Gastroesophageal sphincter (tissue), 4 donors: ENCODE measurements around the gene OR8B8. TPM values are rescaled to one million over a fixed set of nuclear protein-coding genes. Genes with fewer than 3 reads are reported as not detected.
"Not testable (repeated sequence)": the region's sequence is repeated elsewhere in the genome, so short reads cannot be mapped to it uniquely, and the experiment has no call there.

ENCODE experiments used
- ATAC-seq: fragments of 150-250 bp; one replicate; pipeline ENCODE4 v1.9.1; 2016; ENCODE audit warnings: mild to moderate bottlenecking, moderate library complexity
- H3K27ac ChIP-seq, 4 donors: fragments of 200-600 bp; sonication (generic) in 3 of 4; 1 replicate in 3 of 4; 2 replicates in 1 of 4; pipeline ENCODE4 v1.5.1; 2016 to 2019
- H3K27me3 ChIP-seq: fragments of 200-600 bp; sonication (generic); one replicate; pipeline ENCODE4 v1.5.1; 2019
- H3K36me3 ChIP-seq, 2 donors: fragments of 200-600 bp; sonication (generic); one replicate each; pipeline ENCODE4 v1.5.1; 2019; ENCODE audit warnings: control low read depth in 1 of 2
- H3K4me1 ChIP-seq, 3 donors: fragments of 200-600 bp; sonication (generic); 1 replicate in 2 of 3; 2 replicates in 1 of 3; pipeline ENCODE4 v1.5.1; 2016 to 2019; ENCODE audit warnings: control low read depth in 2 of 3
- H3K4me3 ChIP-seq, 2 donors: fragments of 200-600 bp; sonication (generic); one replicate each; pipeline ENCODE4 v1.5.1; 2019; ENCODE audit warnings: mild to moderate bottlenecking in 1 of 2, moderate library complexity in 1 of 2
- H3K9me3 ChIP-seq, 3 donors: fragments of 200-600 bp; sonication (generic); one replicate each; pipeline ENCODE4 v1.5.1; 2017 to 2019; ENCODE audit warnings: control low read depth in 2 of 3
- CTCF ChIP-seq, 4 experiments: fragments of 200-600 bp in 2 of 4; fragments of 450-650 bp in 2 of 4; sonication (generic) in 1 of 4; IDR thresholded peaks; one replicate each; pipeline ENCODE4 v1.5.1; 2017 to 2019; ENCODE audit warnings: antibody characterized with exemption in 4 of 4, mild to moderate bottlenecking in 2 of 4, moderate library complexity in 2 of 4
- EP300 ChIP-seq: sonication (generic); formaldehyde crosslinking; IDR thresholded peaks from one replicate; pipeline ENCODE4 v1.6.1; 2017; ENCODE audit warnings: antibody characterized with exemption, mild to moderate bottlenecking
- POLR2A ChIP-seq, 2 donors: fragments of 450-650 bp; IDR thresholded peaks; one replicate each; pipeline ENCODE4 v1.6.1; 2017; ENCODE audit warnings: antibody characterized with exemption in 2 of 2, mild to moderate bottlenecking in 2 of 2, moderate library complexity in 1 of 2
- POLR2AphosphoS5 ChIP-seq: sonication (generic); formaldehyde crosslinking; IDR thresholded peaks from one replicate; pipeline ENCODE4 v1.6.1; 2017; ENCODE audit warnings: antibody characterized with exemption
- WGBS, 2 donors: methylation state at CpG; one replicate each; pipeline ENCODE4 v1.1.5; 2018; ENCODE audit warnings: low coverage in 1 of 2; 5-methylcytosine and 5-hydroxymethylcytosine counted together
- total RNA-seq, 4 donors: library from RNA; depleted of rRNA; stranded (reverse); fragments of >200 nt; gene quantifications; one replicate each; pipeline ENCODE4 v1.1.0, GENCODE V29; 2016

The OR8B8 gene
- total RNA-seq, 4 donors from 2014 or later: not detected

GRCh38 chr11:124463324-124463723 lies 17.8 kb upstream of the OR8B8 start:
- TF ChIP-seq EP300: no peak
- no peak for TF ChIP-seq POLR2A (IDR thresholded peaks at IDR 0.05)
- TF ChIP-seq POLR2AphosphoS5: no peak
- TF ChIP-seq CTCF (IDR thresholded peaks at IDR 0.05): no peak
- WGBS, 2 donors: 65 to 90% methylated on average over 2 of the region's 3 CpGs
- Histone ChIP-seq H3K27me3 (no peaks in the 10 kb centered on the region), H3K36me3 (no peaks in the 10 kb centered on the region), H3K9me3 (no peaks in the 10 kb centered on the region), H3K27ac (no peak overlapping the region), H3K4me1 (no peaks in the 10 kb centered on the region), H3K4me3 (no peak overlapping the region)
- ATAC-seq: no peak

DNA sequence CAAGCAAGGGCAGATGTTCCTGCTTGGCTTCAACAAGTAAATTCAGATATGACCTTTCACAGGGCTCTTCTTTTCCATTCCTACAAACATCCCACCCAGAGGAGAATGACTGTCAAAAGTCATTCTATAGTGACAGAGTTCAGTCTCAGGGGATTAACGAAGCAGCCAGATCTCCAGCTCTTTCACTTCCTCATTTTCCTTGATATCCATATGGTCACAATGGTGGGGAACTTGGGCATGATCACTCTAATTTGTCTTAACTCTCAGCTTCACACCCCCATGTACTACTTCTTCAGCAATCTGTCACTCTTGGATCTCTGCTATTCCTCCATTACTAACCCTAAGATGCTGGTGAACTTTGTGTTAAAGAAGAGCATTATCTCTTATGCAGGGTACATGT lies 15.0 kb upstream of the OR8B8 start:
- Histone ChIP-seq H3K4me3 (no peak overlapping the region), H3K36me3 (no peaks in the 10 kb centered on the region), H3K4me1 (no peaks in the 10 kb centered on the region), H3K9me3 (no peaks in the 10 kb centered on the region), H3K27me3 (no peaks in the 10 kb centered on the region), H3K27ac (no peak overlapping the region)
- TF ChIP-seq CTCF (IDR thresholded peaks at IDR 0.05) (no peak), EP300 (no peak), POLR2AphosphoS5 (no peak), POLR2A (IDR thresholded peaks at IDR 0.05) (no peak)
- no peak for ATAC-seq
- WGBS, 2 donors: 73% methylated on average over 1 of the region's 1 CpG; no CpG with 5 or more reads in 1 of the 2 donors

DNA sequence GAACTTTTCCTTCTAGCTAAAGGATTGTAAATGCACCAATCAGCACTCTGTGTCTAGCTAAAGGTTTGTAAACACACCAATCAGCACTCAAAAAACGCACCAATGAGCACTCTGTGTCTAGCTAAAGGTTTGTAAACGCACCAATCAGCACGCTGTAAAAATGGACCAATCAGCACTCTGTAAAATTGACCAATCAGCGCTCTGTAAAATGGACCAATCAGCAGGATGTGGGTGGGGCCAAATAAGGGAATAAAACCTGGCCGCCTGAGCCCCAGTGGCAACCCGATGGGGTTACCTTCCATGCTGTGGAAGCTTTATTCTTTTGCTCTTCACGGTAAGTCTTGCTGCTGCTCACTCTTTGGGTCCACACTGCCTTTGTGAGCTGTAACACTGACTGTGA lies 13.9 kb upstream of the OR8B8 start:
- not testable (repeated sequence) for H3K27ac ChIP-seq, H3K36me3 ChIP-seq, H3K27me3 ChIP-seq, H3K4me3 ChIP-seq, H3K9me3 ChIP-seq, H3K4me1 ChIP-seq, ATAC-seq
- WGBS, 2 donors: 50 to 75% methylated on average over 1 to 6 of the region's 7 CpGs

GRCh38 chr11:124454552-124454951 lies 9.1 kb upstream of the OR8B8 start:
- no peaks in the 10 kb centered on the region for H3K27me3 ChIP-seq
- H3K4me3 ChIP-seq: no peak overlapping the region
- no peak for ATAC-seq
- H3K36me3 ChIP-seq: no peaks in the 10 kb centered on the region
- TF ChIP-seq POLR2A (IDR thresholded peaks at IDR 0.05) (no peak), POLR2AphosphoS5 (no peak), CTCF (IDR thresholded peaks at IDR 0.05) (no peak), EP300 (no peak)
- H3K4me1 ChIP-seq: no peaks in the 10 kb centered on the region
- no peaks in the 10 kb centered on the region for H3K9me3 ChIP-seq
- WGBS, 2 donors: 59 to 69% methylated on average over 2 of the region's 2 CpGs
- no peak overlapping the region for H3K27ac ChIP-seq

DNA sequence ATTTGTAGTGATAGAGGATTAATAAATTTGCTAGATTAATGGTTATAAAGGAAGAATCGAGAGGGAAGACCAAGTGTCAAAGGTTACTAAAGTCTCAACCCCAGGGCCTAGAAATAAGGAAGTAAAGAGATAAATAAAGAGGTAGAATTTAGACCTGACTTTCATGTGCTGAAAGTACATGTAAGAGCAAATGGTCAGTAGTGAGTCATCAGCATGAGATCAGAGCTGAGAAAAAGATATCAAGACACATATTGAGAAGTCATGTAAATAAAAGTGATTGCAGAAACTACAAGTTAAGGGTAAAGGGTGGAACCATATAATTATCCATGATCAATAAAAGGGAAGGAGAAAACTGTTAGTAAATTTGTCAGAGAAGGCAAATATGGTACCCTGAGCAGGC lies 1.4 kb upstream of the OR8B8 start:
- ATAC-seq: no peak
- Histone ChIP-seq H3K27me3 (no peaks in the 10 kb centered on the region), H3K36me3 (no peaks in the 10 kb centered on the region), H3K4me3 (no peak overlapping the region), H3K4me1 (no peaks in the 10 kb centered on the region), H3K27ac (no peak overlapping the region), H3K9me3 (no peaks in the 10 kb centered on the region)
- 67 to 83% methylated on average over 1 of the region's 1 CpG for WGBS, 2 donors
- TF ChIP-seq POLR2AphosphoS5 (no peak), POLR2A (IDR thresholded peaks at IDR 0.05) (no peak), EP300 (no peak)

- TF ChIP-seq CTCF (IDR thresholded peaks at IDR 0.05): no peak
- no peak for TF ChIP-seq EP300
- no peak for TF ChIP-seq POLR2A (IDR thresholded peaks at IDR 0.05)
- TF ChIP-seq POLR2AphosphoS5: no peak
- Histone ChIP-seq H3K27ac (no peak overlapping the region), H3K4me3 (no peak overlapping the region), H3K9me3 (no peaks in the 10 kb centered on the region), H3K4me1 (no peaks in the 10 kb centered on the region), H3K36me3 (no peaks in the 10 kb centered on the region), H3K27me3 (peaks cover 5% of the 10 kb centered on the region)
- 47% methylated on average over 2 of the region's 2 CpGs; no CpG with 5 or more reads in 1 of the 2 donors for WGBS, 2 donors
- ATAC-seq: no peak
These were observed 2.6 kb downstream of the OR8B8 start for GRCh38 chr11:124442847-124443246.
